HG03045 (cell line): Measurements from ENCODE around the gene ZFP91.

Experiments
- ATAC-seq: cut with Tn5 transposase; IDR thresholded peaks from one replicate; pipeline ENCODE4 v1.9.1; 2021; ENCODE audit warnings: mild to moderate bottlenecking, moderate library complexity; ENCODE audit not compliant: unreplicated experiment

ZFP91 gene

DNA sequence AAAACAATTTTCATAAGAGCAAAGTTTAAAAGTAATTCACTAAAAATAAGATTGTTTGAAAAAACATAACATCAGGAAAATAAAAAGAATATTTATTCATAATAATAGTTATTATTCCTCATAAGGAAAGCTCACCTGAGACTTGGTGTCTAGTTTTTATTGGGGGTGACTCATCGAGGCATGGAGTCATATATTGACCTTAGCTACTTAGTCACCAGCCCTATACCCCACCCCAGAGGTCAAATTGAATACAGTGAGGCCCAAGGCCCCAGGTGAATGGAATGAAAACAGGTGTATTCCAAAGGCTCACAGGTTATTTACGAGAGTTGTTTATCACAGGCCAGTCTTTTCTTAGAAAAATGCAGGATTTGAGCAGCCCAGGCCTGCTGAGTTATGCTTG is 80.5 kb downstream of the ZFP91 start:
- ATAC-seq, result no peak

DNA sequence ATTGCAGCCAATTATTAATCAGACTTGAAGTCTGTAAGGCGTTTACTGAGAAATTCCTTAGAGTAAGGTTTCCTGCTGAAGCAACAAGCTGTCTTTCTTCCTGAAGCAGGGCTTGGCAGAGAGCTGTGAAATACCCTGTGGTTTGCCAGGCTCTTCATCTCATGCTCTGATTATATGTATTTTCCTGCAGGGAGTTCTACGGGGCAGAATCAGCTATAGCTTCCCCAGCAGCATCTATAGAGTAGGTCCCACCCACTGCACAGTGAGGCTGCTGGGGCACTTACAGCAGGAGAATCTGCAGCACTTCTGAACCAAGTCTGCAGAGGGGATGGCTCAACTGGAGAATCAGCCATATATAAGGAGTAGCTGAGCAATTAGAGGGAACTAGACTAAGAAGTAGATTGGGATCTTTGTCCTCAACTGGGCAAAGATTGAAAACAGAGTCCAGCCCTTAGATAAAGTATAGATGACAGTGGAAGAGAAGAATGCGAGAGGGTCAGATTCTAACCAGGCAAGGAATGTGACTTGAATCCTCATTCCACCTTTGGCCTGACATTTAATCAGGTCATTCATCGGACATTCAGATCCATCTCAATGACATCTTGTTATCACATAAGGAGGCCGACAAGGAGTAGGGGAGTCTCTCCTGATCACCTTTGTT is 81.2 kb downstream of the ZFP91 start:
- no peak for ATAC-seq
